Upper lobe of left lung (tissue), 6 donors: ENCODE results near the gene SHISA6. TPM values are rescaled to one million over a fixed set of nuclear protein-coding genes. Genes with fewer than 3 reads are reported as not detected.

Experiments
- ATAC-seq, 2 donors: fragments of 200-7000 bp; cut with Tn5 transposase; one replicate each; pipeline ENCODE4 v1.9.1; 2022; ENCODE audit warnings: mild to moderate bottlenecking in 2 of 2, moderate library complexity in 2 of 2; ENCODE audit not compliant: low FRiP score in 2 of 2
- DNase-seq, 2 donors: peaks; one replicate each; pipeline ENCODE4 v3.0.0-alpha.2; 2019 to 2020
- H3K27ac ChIP-seq, 4 donors: fragments of 200-600 bp; sonication (generic); one replicate each; pipeline ENCODE4 v1.5.1; 2016 to 2019
- H3K27me3 ChIP-seq, 4 donors: fragments of 200-600 bp; sonication (generic); one replicate each; pipeline ENCODE4 v1.5.1; 2017 to 2019
- H3K36me3 ChIP-seq, 4 donors: fragments of 200-600 bp; sonication (generic); one replicate each; pipeline ENCODE4 v1.5.1; 2016 to 2019
- H3K4me1 ChIP-seq, 4 donors: fragments of 200-600 bp; sonication (generic); one replicate each; pipeline ENCODE4 v1.5.1; 2018 to 2019
- H3K4me3 ChIP-seq, 4 donors: fragments of 200-600 bp; sonication (generic); one replicate each; pipeline ENCODE4 v1.5.1; 2017 to 2019; ENCODE audit warnings: mild to moderate bottlenecking in 2 of 4, moderate library complexity in 1 of 4
- H3K9me3 ChIP-seq, 4 donors: fragments of 200-600 bp; sonication (generic); one replicate each; pipeline ENCODE4 v1.5.1; 2018 to 2019
- EP300 ChIP-seq, 4 donors: sonication (generic); formaldehyde crosslinking; IDR thresholded peaks; one replicate each; pipeline ENCODE4 v1.5.1; 2017; ENCODE audit warnings: antibody characterized with exemption in 4 of 4, control low read depth in 2 of 4
- POLR2A ChIP-seq, 4 donors: fragments of 450-650 bp; IDR thresholded peaks; one replicate each; pipeline ENCODE4 v1.5.1; 2016 to 2017; ENCODE audit warnings: antibody characterized with exemption in 4 of 4, mild to moderate bottlenecking in 2 of 4
- POLR2AphosphoS5 ChIP-seq, 2 donors: sonication (generic); formaldehyde crosslinking; IDR thresholded peaks; one replicate each; pipeline ENCODE4 v1.5.1; 2017; ENCODE audit warnings: antibody characterized with exemption in 2 of 2
- WGBS, 2 donors: methylation state at CpG; one replicate each; pipeline ENCODE4 v1.1.5; 2017 to 2018; 5-methylcytosine and 5-hydroxymethylcytosine counted together
- total RNA-seq, 6 donors: library from RNA; depleted of rRNA in 4 of 6; stranded (reverse); fragments of >200 nt in 4 of 6; gene quantifications; one replicate each; pipeline versions ENCODE4 v1.1.0 to v1.2.1, GENCODE V29; 2016 to 2021
- TF ChIP-seq, protein P1 (sequence below), 6 experiments: fragments of 450-650 bp in 4 of 6; fragments of 200-600 bp in 2 of 6; sonication (generic) in 2 of 6; IDR thresholded peaks; one replicate each; pipeline ENCODE4 v1.5.1; 2016 to 2019; ENCODE audit warnings: antibody characterized with exemption in 6 of 6
- donor health status: DM: no; HTN: no; CAD: no; lungs with moderate emphysema.
- donor health status: DM: no; HTN: yes; CAD: no; lungs with severe emphysema.

Gene SHISA6
- total RNA-seq, 6 donors from 2014 or later: 0.03 to 1.2 (median 0.74) TPM; not detected in 2

DNA sequence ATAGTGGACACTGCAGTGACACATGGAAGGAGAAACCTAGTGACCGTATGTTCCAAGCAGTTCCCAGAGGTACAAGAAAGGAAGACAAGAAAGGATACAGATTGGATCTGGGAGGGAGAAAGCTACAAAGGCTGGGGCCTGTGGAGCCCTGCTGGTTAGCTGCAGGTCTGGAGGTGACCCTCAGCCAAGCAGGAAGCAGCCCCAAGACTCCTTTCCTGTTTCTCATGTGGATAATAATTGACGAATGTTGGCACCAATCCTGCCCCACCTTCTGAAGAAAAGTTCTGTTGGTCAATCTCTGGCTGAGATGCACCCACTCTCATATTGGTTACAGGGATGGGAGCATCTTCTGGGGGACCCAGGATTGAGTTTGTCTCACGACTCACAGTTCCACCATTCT, 99.8 kb downstream of the SHISA6 start:
- TF ChIP-seq POLR2AphosphoS5 (IDR thresholded peaks at IDR 0.05): no peak
- TF ChIP-seq POLR2A (IDR thresholded peaks at IDR 0.05): no peak
- TF ChIP-seq, protein P1, sequence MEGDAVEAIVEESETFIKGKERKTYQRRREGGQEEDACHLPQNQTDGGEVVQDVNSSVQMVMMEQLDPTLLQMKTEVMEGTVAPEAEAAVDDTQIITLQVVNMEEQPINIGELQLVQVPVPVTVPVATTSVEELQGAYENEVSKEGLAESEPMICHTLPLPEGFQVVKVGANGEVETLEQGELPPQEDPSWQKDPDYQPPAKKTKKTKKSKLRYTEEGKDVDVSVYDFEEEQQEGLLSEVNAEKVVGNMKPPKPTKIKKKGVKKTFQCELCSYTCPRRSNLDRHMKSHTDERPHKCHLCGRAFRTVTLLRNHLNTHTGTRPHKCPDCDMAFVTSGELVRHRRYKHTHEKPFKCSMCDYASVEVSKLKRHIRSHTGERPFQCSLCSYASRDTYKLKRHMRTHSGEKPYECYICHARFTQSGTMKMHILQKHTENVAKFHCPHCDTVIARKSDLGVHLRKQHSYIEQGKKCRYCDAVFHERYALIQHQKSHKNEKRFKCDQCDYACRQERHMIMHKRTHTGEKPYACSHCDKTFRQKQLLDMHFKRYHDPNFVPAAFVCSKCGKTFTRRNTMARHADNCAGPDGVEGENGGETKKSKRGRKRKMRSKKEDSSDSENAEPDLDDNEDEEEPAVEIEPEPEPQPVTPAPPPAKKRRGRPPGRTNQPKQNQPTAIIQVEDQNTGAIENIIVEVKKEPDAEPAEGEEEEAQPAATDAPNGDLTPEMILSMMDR (IDR thresholded peaks at IDR 0.05): no peak
- no peak for TF ChIP-seq EP300 (IDR thresholded peaks at IDR 0.05)
- Histone ChIP-seq H3K36me3 (no peaks in the 10 kb centered on the region), H3K4me1 (no peaks in the 10 kb centered on the region), H3K27me3 (no peaks in the 10 kb centered on the region), H3K4me3 (no peak overlapping the region), H3K9me3 (no peaks in the 10 kb centered on the region), H3K27ac (no peak overlapping the region)
- DNase-seq: no peak
- no peak for ATAC-seq
- WGBS, 2 donors: 61 to 68% methylated on average over 3 of the region's 3 CpGs

DNA sequence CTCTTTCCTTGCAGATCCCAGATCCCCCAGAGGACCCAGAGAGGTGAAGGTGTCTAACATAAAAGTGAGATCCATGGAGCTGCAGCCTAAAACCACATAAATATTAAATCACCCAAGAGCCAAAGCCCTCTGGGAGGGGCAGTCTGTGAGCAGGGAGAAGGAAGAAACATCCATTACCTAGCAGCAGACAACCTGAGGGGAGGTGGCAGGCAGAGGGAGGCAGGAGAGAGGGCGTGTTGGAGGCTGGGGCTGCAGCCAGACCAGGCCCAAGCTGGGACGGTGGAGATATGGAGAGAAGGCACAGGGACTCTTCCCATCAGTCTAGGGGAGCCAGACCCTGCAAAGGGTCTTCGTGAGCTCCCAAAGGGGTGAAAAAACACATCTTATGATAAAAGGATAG, 101.1 kb downstream of the SHISA6 start:
- no peak overlapping the region for H3K27ac ChIP-seq
- no peak overlapping the region for H3K4me3 ChIP-seq
- DNase-seq: no peak
- H3K9me3 ChIP-seq: no peaks in the 10 kb centered on the region
- TF ChIP-seq, protein P1 (IDR thresholded peaks at IDR 0.05): no peak
- TF ChIP-seq EP300 (IDR thresholded peaks at IDR 0.05): no peak
- no peak for TF ChIP-seq POLR2AphosphoS5 (IDR thresholded peaks at IDR 0.05)
- no peak for TF ChIP-seq POLR2A (IDR thresholded peaks at IDR 0.05)
- no peaks in the 10 kb centered on the region for H3K36me3 ChIP-seq
- ATAC-seq: no peak
- H3K4me1 ChIP-seq: no peaks in the 10 kb centered on the region
- no peaks in the 10 kb centered on the region for H3K27me3 ChIP-seq
- 63 to 79% methylated on average over 3 of the region's 3 CpGs for WGBS, 2 donors

DNA sequence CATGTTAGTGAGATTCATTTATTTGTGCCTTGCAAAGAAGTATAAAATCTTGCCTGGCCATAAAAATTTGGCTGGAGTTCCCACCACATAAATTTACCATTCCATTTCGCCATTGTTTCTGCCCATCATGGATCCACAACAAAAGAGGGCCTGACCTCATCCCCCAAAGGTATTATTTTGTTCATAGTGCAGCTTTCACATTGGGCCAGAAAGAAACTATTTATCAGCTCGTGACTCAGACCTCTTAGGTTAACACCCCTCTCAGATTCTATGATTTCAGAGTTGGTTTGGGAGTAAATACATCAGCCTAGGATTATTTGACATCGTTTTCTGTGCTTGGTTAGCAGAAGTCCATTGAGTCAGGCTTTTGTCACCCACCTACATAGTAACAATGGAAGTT, 108.1 kb downstream of the SHISA6 start:
- 56 to 63% methylated on average over 3 of the region's 3 CpGs for WGBS, 2 donors
- peak in 1 of 2 donors; percentile 88 for ATAC-seq
- no peaks in the 10 kb centered on the region for H3K36me3 ChIP-seq
- TF ChIP-seq, protein P1 (IDR thresholded peaks at IDR 0.05): no peak
- TF ChIP-seq POLR2A (IDR thresholded peaks at IDR 0.05) (no peak), POLR2AphosphoS5 (IDR thresholded peaks at IDR 0.05) (no peak), EP300 (IDR thresholded peaks at IDR 0.05) (no peak)
- DNase-seq: no peak
- no peak overlapping the region for H3K4me3 ChIP-seq
- H3K27ac ChIP-seq: no peak overlapping the region
- no peaks in the 10 kb centered on the region for H3K27me3 ChIP-seq
- H3K9me3 ChIP-seq: no peaks in the 10 kb centered on the region
- H3K4me1 ChIP-seq: no peaks in the 10 kb centered on the region

DNA sequence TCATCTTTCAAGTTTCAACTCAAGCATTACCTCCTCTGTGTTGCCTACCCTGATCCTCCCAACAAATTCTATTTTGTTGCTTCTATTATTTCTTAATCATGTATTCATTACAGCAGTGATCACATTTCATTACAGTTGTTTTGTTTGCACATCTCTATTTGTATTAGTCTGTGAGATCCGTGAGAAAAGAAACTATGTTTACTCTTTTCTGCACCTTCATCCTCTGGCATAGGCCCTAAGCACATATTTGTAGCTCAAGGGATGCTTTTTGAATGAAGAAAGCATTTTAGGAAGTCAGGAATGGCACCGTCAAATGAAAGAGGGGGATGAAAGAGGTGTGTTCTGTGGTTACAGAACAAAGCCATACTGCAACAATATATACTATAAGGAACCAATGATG, 110.5 kb downstream of the SHISA6 start:
- Histone ChIP-seq H3K36me3 (no peaks in the 10 kb centered on the region), H3K27ac (no peak overlapping the region), H3K4me1 (no peaks in the 10 kb centered on the region), H3K4me3 (no peak overlapping the region), H3K27me3 (no peaks in the 10 kb centered on the region), H3K9me3 (no peaks in the 10 kb centered on the region)
- WGBS, 2 donors: 77 to 79% methylated on average over 2 of the region's 2 CpGs
- no peak for DNase-seq
- TF ChIP-seq, protein P1 (IDR thresholded peaks at IDR 0.05): no peak
- TF ChIP-seq POLR2A (IDR thresholded peaks at IDR 0.05): no peak
- TF ChIP-seq POLR2AphosphoS5 (IDR thresholded peaks at IDR 0.05): no peak
- TF ChIP-seq EP300 (IDR thresholded peaks at IDR 0.05): no peak
- ATAC-seq: no peak

DNA sequence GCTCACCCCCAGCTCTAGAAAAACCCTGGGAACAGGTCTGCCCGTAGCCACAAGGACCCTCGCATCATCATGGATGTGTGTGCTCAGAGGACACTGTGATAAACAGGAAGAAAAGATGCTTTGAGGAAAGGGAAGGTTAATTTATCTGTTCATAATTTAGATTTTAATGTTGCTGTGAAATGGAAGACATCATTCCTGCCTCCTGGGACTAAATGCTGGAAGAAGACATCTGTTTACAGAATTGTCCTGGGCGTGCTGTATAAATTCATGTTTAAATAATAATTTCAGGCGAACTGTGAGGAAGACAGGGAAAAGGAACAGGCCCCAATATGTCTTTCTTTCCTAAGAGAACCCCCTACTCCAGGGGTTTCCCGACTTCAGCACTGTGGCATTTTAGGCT, 112.6 kb downstream of the SHISA6 start:
- Histone ChIP-seq H3K4me1 (no peaks in the 10 kb centered on the region), H3K36me3 (no peaks in the 10 kb centered on the region), H3K4me3 (no peak overlapping the region), H3K27ac (no peak overlapping the region), H3K9me3 (no peaks in the 10 kb centered on the region), H3K27me3 (no peaks in the 10 kb centered on the region)
- ATAC-seq: no peak
- WGBS, 2 donors: 72% methylated on average over 5 of the region's 5 CpGs
- DNase-seq: no peak
- TF ChIP-seq POLR2A (IDR thresholded peaks at IDR 0.05): no peak
- no peak for TF ChIP-seq POLR2AphosphoS5 (IDR thresholded peaks at IDR 0.05)
- TF ChIP-seq, protein P1 (IDR thresholded peaks at IDR 0.05): no peak
- no peak for TF ChIP-seq EP300 (IDR thresholded peaks at IDR 0.05)
